Subcutaneous abdominal adipose tissue (tissue), 5 donors: ENCODE data around the gene CYP11A1.

Source experiments
- H3K27ac ChIP-seq: one replicate; pipeline ENCODE4 v1.7.0; 2013; ENCODE audit warnings: low read depth, mild to moderate bottlenecking, inconsistent platforms, low read length, moderate library complexity
- H3K27me3 ChIP-seq, 5 donors: one replicate each; pipeline ENCODE4 v1.7.0; 2013; ENCODE audit warnings: low read length in 5 of 5, inconsistent platforms in 1 of 5; ENCODE audit not compliant: control insufficient read depth in 5 of 5, insufficient read depth in 4 of 5
- H3K36me3 ChIP-seq, 5 donors: one replicate each; pipeline ENCODE4 v1.7.0; 2013; ENCODE audit warnings: low read length in 5 of 5; ENCODE audit not compliant: control insufficient read depth in 5 of 5, insufficient read depth in 5 of 5
- H3K4me1 ChIP-seq, 5 donors: one replicate each; pipeline ENCODE4 v1.7.0; 2013; ENCODE audit warnings: low read length in 5 of 5, mild to moderate bottlenecking in 3 of 5, moderate library complexity in 1 of 5; ENCODE audit not compliant: control insufficient read depth in 5 of 5, insufficient read depth in 5 of 5
- H3K4me3 ChIP-seq, 5 donors: one replicate each; pipeline ENCODE4 v1.7.0; 2013; ENCODE audit warnings: low read length in 5 of 5, low read depth in 1 of 5
- H3K9ac ChIP-seq, 5 donors: one replicate each; pipeline ENCODE4 v1.7.0; 2013; ENCODE audit warnings: low read length in 5 of 5, mild to moderate bottlenecking in 4 of 5, moderate library complexity in 3 of 5
- H3K9me3 ChIP-seq, 5 donors: one replicate each; pipeline ENCODE4 v1.7.0; 2013; ENCODE audit warnings: low read length in 5 of 5; ENCODE audit not compliant: control insufficient read depth in 5 of 5
- donor health status: healthy.
- donor health status: healthy.
- donor health status: healthy.
- donor health status: healthy.
- donor health status: healthy.

The CYP11A1 gene

DNA sequence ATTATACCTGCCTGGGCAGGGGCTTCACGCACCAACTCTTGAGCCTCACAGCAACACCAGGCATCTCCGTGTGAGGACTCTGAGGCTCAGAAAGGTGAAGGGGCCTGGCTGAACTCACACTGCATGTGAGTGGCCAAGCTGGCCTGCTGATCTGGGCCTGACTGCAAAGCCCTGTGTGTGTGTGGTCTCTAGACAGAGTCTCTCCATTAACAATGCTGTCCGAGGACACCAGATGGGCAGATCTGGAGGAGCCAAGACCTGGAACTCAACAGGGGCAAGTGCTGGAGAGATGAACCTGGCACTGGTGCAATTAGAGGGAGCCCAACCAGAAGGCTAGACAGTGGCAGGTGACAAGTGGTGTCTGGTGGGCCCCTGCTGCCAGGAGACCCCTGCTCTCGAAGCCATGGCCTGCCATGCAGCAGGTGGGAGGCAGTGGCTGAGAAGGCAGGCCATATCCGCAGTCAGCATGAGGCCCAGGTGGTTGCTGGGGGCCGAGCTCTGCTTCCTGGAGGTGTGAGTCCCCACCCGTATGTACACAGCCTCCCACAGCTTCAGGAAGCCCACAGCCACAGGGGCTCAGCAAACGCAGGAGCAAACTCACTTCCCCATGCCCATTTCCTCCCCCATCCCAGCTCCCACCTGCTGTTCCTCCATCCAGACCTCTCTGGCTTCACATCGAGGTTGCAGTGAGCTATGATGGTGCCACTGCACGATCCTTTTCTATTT, 39.0 kb downstream of the CYP11A1 start:
- Histone ChIP-seq H3K4me1 (peaks cover 0 to 3% (median 0%) of the 10 kb centered on the region in 5 donors), H3K9ac (no peak overlapping the region), H3K9me3 (no peaks in the 10 kb centered on the region), H3K27ac (no peak overlapping the region), H3K4me3 (no peak overlapping the region), H3K36me3 (no peaks in the 10 kb centered on the region), H3K27me3 (peaks cover 0 to 8% (median 4%) of the 10 kb centered on the region in 5 donors)

DNA sequence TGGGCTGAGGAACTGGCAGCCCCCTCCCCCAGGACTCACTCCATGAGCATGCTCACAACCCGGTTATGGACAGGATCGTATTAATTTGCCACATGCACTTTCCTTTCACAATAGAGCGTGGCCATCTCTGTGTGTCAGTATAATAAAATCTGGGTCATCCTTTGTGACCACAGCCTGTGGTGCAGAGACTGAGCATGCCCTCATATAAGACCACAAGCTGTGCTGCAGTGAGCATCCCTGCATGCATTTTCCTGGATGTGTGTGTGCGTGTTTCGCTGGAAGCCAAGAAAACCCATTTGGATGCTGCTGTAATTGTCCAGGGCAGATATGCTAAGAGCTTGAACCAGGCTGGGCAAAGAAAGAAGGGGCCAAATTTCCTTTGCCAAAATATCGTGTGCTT, 39.7 kb downstream of the CYP11A1 start:
- no peaks in the 10 kb centered on the region for H3K36me3 ChIP-seq
- no peak overlapping the region for H3K4me3 ChIP-seq
- no peaks in the 10 kb centered on the region for H3K9me3 ChIP-seq
- H3K9ac ChIP-seq = no peak overlapping the region
- peaks cover 0 to 3% (median 0%) of the 10 kb centered on the region in 5 donors for H3K4me1 ChIP-seq
- no peak overlapping the region for H3K27ac ChIP-seq
- H3K27me3 ChIP-seq = peaks cover 0 to 8% (median 4%) of the 10 kb centered on the region in 5 donors

DNA sequence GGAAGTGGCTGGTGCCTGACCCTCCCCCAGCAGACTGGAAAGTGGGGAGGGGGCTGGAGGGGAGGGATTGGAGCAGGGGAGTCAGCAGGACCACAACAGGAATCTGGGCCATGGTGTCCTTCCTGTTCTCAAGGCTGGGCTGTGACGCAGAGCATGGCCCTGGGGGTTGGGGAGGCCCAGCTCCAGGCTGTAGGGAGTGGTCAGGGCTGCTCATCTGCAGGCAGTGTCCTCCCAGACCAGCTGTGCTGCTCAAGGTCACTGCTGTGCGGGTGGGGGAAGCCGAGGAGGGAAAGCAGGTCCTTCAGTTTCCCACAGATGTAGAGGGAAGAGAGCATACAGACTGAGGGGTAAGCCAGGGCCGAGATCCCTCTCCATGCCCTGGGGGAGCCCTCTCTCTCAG, 40.7 kb downstream of the CYP11A1 start:
- no peaks in the 10 kb centered on the region for H3K36me3 ChIP-seq
- no peak overlapping the region for H3K9ac ChIP-seq
- no peak overlapping the region for H3K4me3 ChIP-seq
- H3K27me3 ChIP-seq = peaks cover 0 to 8% (median 4%) of the 10 kb centered on the region in 5 donors
- no peak overlapping the region for H3K27ac ChIP-seq
- H3K4me1 ChIP-seq = peaks cover 0 to 3% (median 0%) of the 10 kb centered on the region in 5 donors
- H3K9me3 ChIP-seq = no peaks in the 10 kb centered on the region

- peaks cover 0 to 8% (median 3%) of the 10 kb centered on the region in 5 donors for H3K27me3 ChIP-seq
- no peaks in the 10 kb centered on the region for H3K36me3 ChIP-seq
- peaks cover 2 to 12% (median 8%) of the 10 kb centered on the region in 5 donors for H3K4me1 ChIP-seq
- no peak overlapping the region for H3K27ac ChIP-seq
- no peaks in the 10 kb centered on the region for H3K9me3 ChIP-seq
- no peak overlapping the region for H3K9ac ChIP-seq
- no peak overlapping the region for H3K4me3 ChIP-seq
Observed at GRCh38 chr15:74324714-74325113, 42.7 kb downstream of the CYP11A1 start.

DNA sequence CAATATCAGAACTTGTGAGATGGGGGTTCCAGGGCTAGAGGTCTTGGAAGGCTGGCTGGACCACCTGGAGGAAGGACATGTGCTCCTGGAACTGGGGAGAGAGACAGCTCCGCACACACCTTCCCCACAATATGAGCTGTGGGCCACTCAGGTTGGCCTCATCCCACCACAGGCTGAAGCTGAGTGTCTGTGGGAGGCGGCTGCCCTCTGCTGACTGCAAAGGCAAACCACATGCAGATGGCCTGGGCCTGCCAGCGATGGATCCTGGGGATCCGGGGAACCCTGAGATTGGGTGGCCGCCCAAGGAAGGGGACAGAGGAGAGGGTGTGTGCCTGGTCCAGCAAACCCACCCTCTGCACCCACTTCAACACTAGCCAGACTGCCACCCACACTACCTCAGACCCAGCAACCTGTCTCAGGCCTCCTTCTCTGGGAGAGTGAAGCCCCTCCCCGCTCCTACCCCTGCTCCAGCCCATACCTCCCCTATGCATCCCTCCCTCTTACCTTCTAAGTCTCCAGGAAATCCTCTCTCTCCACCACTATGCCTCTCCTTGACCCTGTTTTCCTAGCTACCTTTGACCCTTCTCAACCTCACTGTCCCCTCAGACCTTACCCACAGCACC, 44.8 kb downstream of the CYP11A1 start:
- Histone ChIP-seq H3K4me3 (no peak overlapping the region), H3K4me1 (peaks cover 5 to 33% (median 28%) of the 10 kb centered on the region in 5 donors), H3K27me3 (peaks cover 0 to 5% (median 3%) of the 10 kb centered on the region in 5 donors), H3K9ac (peak overlapping the region in 1 of 5 donors; percentile 36), H3K36me3 (no peaks in the 10 kb centered on the region), H3K9me3 (no peaks in the 10 kb centered on the region), H3K27ac (no peak overlapping the region)

DNA sequence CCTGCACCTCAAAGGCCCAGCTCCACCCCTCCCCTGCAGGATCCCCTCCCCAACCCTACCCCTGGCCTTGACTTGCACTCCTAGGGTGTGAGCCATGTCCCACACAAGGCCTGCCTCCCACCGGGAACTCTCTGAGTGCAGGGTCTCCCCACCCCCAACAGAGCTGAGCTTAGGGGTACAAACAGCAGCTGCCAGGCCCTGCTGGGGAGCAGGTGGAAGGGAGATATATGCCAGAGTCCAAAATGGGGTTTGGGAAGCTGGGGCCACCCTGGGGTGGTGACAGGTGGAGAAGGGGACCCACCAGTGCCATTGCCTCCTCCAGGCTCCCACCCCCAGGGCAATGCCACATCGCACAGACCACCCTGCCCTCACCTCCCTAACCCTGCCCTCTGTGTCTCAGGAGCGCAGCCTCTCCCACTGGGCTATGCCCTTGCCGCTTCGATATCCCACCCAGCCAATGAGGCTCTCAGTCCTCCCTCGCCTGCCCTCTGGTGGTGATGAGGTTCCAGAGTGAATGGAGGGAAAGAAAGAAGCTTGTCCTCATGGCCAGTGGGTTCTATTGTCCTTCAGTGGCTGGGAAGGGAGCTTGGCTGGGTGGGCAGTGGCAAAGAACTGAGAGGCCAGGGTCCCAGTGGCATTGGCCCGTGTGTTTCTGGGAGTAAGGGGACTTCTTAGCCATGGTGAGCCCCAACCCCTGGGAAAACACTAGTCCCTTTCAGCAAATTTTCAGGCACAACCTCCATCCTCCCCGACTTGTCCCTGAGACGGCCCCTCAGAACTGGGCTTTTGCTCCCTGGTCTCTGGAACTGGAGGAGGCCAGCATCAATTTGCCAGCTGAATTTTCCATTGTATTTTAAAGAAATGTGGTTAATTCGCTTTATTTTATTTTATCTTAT, 46.8 kb downstream of the CYP11A1 start:
- Histone ChIP-seq H3K27ac (no peak overlapping the region), H3K27me3 (peaks cover 0 to 5% (median under 1%) of the 10 kb centered on the region in 5 donors), H3K9me3 (no peaks in the 10 kb centered on the region), H3K4me1 (peaks cover 9 to 49% (median 47%) of the 10 kb centered on the region in 5 donors), H3K36me3 (no peaks in the 10 kb centered on the region), H3K4me3 (no peak overlapping the region), H3K9ac (no peak overlapping the region)

DNA sequence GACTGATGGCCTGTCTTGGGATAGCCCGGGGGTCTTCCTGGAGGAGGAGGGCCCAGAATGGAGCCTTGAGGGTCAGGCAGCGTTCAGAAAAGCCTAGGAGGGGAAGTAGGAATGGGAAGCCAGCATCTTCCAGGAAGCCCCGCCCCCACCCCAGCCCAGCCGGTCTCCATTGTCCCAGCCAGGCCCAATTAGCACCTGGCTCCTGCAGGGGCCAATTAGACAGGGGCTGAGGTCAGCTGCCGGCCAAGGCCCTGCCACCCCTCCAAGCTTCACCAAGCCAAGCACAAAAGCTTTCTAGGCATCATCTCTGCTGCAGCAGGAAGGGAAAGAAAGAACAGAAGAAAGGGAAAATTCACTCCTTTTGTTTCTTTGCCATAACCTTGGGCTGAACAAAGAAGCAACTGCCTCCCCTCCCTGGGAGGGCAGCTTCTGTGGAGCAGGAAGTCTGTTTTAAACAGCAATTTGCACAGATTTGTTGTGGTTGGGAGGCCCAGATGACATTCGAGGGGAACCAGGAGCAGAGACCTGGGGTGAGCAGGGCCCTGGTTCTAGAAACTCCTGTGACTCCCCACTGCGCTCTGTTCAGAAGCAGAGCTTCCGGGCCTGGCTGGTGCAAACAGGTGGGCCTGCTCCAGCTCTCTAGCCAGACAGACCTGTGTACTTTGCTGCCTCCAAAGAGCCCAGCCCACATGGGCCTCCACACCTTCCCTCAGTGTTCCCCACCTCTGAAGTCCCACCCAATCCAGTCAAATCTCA, 47.7 kb downstream of the CYP11A1 start:
- Histone ChIP-seq H3K27ac (peak overlapping the region; percentile 10), H3K4me3 (no peak overlapping the region), H3K4me1 (peaks cover 14 to 57% (median 50%) of the 10 kb centered on the region in 5 donors), H3K27me3 (peaks cover 0 to 5% (median 0%) of the 10 kb centered on the region in 5 donors), H3K9ac (no peak overlapping the region), H3K9me3 (no peaks in the 10 kb centered on the region), H3K36me3 (no peaks in the 10 kb centered on the region)

DNA sequence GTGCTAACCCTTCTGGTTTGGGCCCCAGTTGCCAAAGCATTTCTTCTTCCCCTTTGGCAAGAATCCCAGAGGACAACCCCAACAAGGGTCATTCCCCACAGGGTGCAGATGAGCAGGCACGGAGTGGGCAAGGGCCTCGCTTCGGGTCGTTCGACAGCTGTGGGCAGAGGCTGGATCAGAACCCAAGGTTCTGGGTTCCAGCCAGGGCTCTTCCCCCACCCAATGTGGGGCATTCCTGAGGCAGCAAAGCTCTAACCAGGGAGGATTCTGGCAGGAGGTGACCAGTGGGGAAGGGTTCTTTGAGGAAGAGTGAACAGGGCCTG, 48.3 kb downstream of the CYP11A1 start:
- peak overlapping the region; percentile 10 for H3K27ac ChIP-seq
- H3K9me3 ChIP-seq = no peaks in the 10 kb centered on the region

DNA sequence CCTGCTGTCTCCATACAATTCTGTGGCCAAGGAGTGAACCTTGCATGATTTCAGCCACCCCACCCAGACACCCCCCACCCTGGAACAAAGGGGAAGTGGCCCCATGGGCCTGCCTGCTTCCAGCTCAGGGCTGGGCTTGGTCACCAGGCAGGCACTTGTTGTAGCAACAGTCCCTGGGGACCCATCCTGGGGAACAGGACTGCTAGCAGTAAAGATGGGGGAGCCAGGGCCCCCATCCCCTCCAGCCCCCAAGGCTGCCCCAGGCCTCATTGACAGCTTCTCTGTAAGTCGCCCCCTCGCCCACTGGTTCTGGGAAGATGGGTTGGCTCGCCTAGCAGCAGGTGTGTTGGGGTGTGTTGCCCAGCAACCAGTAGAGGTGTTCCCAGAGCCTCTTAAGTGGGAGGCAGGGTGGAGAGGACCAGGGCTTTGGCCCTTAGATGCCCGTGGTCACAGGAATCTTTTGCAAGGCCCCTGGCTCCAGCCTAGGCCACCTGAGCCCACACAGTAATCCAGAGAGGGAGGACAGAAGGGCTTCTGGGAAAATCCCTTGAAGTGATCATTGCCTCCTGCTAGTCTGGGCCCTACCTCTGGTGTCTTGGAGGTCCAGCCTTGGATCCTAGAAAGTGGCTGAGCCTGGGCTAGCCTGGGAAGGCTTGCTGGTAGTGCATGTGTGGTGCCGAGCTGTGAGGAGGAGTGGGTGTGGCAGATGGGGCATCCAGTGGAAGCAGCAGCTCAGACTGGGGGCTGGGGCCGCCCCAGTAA, 48.9 kb downstream of the CYP11A1 start:
- H3K9ac ChIP-seq = peak overlapping the region in 1 of 5 donors; percentile 20
- H3K4me1 ChIP-seq = peaks cover 14 to 60% (median 50%) of the 10 kb centered on the region in 5 donors
- H3K4me3 ChIP-seq = no peak overlapping the region
- peak overlapping the region; percentile 74 for H3K27ac ChIP-seq
- no peaks in the 10 kb centered on the region for H3K9me3 ChIP-seq
- no peaks in the 10 kb centered on the region for H3K27me3 ChIP-seq
- H3K36me3 ChIP-seq = no peaks in the 10 kb centered on the region

More for the DNA sequence above, 48.3 kb downstream of the CYP11A1 start:
- Histone ChIP-seq H3K36me3 (no peaks in the 10 kb centered on the region), H3K4me3 (no peak overlapping the region), H3K27me3 (no peaks in the 10 kb centered on the region), H3K4me1 (peaks cover 14 to 60% (median 50%) of the 10 kb centered on the region in 5 donors), H3K9ac (no peak overlapping the region)
